Tibial nerve (tissue), 4 donors: ENCODE data around the gene PERCC1.
"Not testable (repeated sequence)": the region's sequence is repeated elsewhere in the genome, so short reads cannot be mapped to it uniquely, and the experiment has no call there.

Source experiments
- EP300 ChIP-seq, 2 donors: sonication (generic); formaldehyde crosslinking; IDR thresholded peaks; one replicate each; pipeline ENCODE4 v1.6.1; 2017; ENCODE audit warnings: antibody characterized with exemption in 2 of 2, mild to moderate bottlenecking in 1 of 2
- POLR2A ChIP-seq, 2 donors: fragments of 450-650 bp; IDR thresholded peaks; one replicate each; pipeline ENCODE4 v1.6.1; 2017; ENCODE audit warnings: antibody characterized with exemption in 2 of 2, mild to moderate bottlenecking in 2 of 2, moderate library complexity in 2 of 2
- TF ChIP-seq, protein P1 (sequence below), 5 experiments: fragments of 200-600 bp in 3 of 5; fragments of 450-650 bp in 2 of 5; sonication (generic) in 3 of 5; IDR thresholded peaks; one replicate each; pipeline ENCODE4 v1.5.1; 2016 to 2019; ENCODE audit warnings: antibody characterized with exemption in 5 of 5, mild to moderate bottlenecking in 3 of 5, moderate library complexity in 2 of 5

DNA sequence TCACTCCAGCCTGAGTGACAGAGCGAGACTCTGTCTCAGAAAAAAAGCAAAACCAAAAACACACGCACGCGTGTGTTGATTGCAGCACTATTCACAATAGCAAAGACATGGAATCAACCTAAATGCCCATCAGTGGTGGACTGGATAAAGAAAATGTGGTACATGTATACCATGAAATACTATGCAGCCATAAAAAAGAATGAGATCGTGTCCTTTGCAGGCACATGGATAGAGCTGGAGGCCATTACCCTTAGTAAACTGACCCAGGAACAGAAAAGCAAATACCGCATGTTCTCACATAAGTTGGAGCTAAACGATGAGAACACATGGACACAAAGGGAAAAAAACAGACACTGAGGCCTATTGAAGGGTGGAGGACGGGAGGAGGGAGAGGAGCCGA lies 48.1 kb downstream of the PERCC1 start:
- TF ChIP-seq, protein P1, sequence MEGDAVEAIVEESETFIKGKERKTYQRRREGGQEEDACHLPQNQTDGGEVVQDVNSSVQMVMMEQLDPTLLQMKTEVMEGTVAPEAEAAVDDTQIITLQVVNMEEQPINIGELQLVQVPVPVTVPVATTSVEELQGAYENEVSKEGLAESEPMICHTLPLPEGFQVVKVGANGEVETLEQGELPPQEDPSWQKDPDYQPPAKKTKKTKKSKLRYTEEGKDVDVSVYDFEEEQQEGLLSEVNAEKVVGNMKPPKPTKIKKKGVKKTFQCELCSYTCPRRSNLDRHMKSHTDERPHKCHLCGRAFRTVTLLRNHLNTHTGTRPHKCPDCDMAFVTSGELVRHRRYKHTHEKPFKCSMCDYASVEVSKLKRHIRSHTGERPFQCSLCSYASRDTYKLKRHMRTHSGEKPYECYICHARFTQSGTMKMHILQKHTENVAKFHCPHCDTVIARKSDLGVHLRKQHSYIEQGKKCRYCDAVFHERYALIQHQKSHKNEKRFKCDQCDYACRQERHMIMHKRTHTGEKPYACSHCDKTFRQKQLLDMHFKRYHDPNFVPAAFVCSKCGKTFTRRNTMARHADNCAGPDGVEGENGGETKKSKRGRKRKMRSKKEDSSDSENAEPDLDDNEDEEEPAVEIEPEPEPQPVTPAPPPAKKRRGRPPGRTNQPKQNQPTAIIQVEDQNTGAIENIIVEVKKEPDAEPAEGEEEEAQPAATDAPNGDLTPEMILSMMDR (IDR thresholded peaks at IDR 0.05) = not testable (repeated sequence)
- TF ChIP-seq POLR2A, EP300 (IDR thresholded peaks at IDR 0.05): not testable (repeated sequence)
